GM23338 (cell line): ENCODE measurements around the gene AFAP1L2. TPM values are rescaled to one million over a fixed set of nuclear protein-coding genes. Genes with fewer than 3 reads are reported as not detected.

Source experiments
- ATAC-seq: fragments of 200-7000 bp; cut with Tn5 transposase; 3 replicates; pipeline ENCODE4 v1.9.1; 2020
- DNase-seq: peaks from one replicate; pipeline ENCODE4 v3.0.0-alpha.2; 2015; ENCODE audit warnings: low spot score
- H2AFZ ChIP-seq: fragments of 200-600 bp; sonication (generic); 2 replicates; pipeline ENCODE4 v1.8.0; 2016; ENCODE audit warnings: antibody characterized with exemption, mild to moderate bottlenecking, moderate library complexity
- H3F3A ChIP-seq: fragments of 200-600 bp; sonication (generic); replicated peaks from 2 replicates; pipeline ENCODE4 v1.8.0; 2017; ENCODE audit warnings: antibody characterized with exemption, mixed run types, low read depth
- H3K27ac ChIP-seq: fragments of 200-600 bp; sonication (generic); 2 replicates; pipeline ENCODE4 v1.6.1; 2016; ENCODE audit warnings: low read depth
- H3K27me3 ChIP-seq: fragments of 200-600 bp; sonication (generic); 2 replicates; pipeline ENCODE4 v1.8.0; 2016; ENCODE audit warnings: mild to moderate bottlenecking, mixed run types, moderate library complexity; ENCODE audit not compliant: insufficient read depth
- H3K36me3 ChIP-seq: fragments of 200-600 bp; sonication (generic); 2 replicates; pipeline ENCODE4 v1.8.0; 2016; ENCODE audit warnings: mild to moderate bottlenecking; ENCODE audit not compliant: insufficient read depth
- H3K4me1 ChIP-seq: fragments of 200-600 bp; sonication (generic); 2 replicates; pipeline ENCODE4 v1.8.0; 2016; ENCODE audit warnings: mild to moderate bottlenecking, moderate library complexity; ENCODE audit not compliant: insufficient read depth
- H3K4me2 ChIP-seq: fragments of 200-600 bp; sonication (generic); 2 replicates; pipeline ENCODE4 v1.7.1; 2017; ENCODE audit warnings: mixed run types
- H3K4me3 ChIP-seq: fragments of 200-600 bp; sonication (generic); 2 replicates; pipeline ENCODE4 v1.6.1; 2016; ENCODE audit warnings: mixed run types
- H3K79me2 ChIP-seq: fragments of 200-600 bp; sonication (generic); replicated peaks from 2 replicates; pipeline ENCODE4 v1.8.0; 2017; ENCODE audit warnings: mild to moderate bottlenecking; ENCODE audit not compliant: insufficient read depth
- H3K9me2 ChIP-seq: fragments of 200-600 bp; sonication (generic); 2 replicates; pipeline ENCODE4 v1.8.0; 2017; ENCODE audit not compliant: insufficient read depth
- H4K20me1 ChIP-seq: fragments of 200-600 bp; sonication (generic); replicated peaks from 2 replicates; pipeline ENCODE4 v1.8.0; 2017; ENCODE audit warnings: mild to moderate bottlenecking; ENCODE audit not compliant: insufficient read depth
- H3K27ac Mint-ChIP-seq: 2 replicates; pipeline ENCODE4 v1.8.0; 2020; ENCODE audit warnings: inconsistent platforms, mild to moderate bottlenecking, moderate library complexity, mixed read lengths
- H3K27me3 Mint-ChIP-seq: 3 replicates; pipeline ENCODE4 v1.8.0; 2022; ENCODE audit warnings: low read depth, mild to moderate bottlenecking, moderate library complexity, mixed read lengths, inconsistent platforms; ENCODE audit not compliant: insufficient read depth, poor library complexity
- H3K36me3 Mint-ChIP-seq: 3 replicates; pipeline ENCODE4 v1.8.0; 2021; ENCODE audit warnings: low read depth, mild to moderate bottlenecking, inconsistent platforms, moderate library complexity, mixed read lengths
- H3K4me1 Mint-ChIP-seq: 3 replicates; pipeline ENCODE4 v1.8.0; 2020; ENCODE audit warnings: mild to moderate bottlenecking, inconsistent platforms, mixed read lengths
- H3K4me3 Mint-ChIP-seq: 3 replicates; pipeline ENCODE4 v1.8.0; 2021; ENCODE audit warnings: moderate library complexity, mild to moderate bottlenecking, inconsistent platforms, mixed read lengths
- H3K9me3 Mint-ChIP-seq: 3 replicates; pipeline ENCODE4 v1.8.0; 2020; ENCODE audit warnings: moderate library complexity, mild to moderate bottlenecking, inconsistent platforms, mixed read lengths
- EZH2 ChIP-seq: fragments of 200-600 bp; sonication (generic); IDR thresholded peaks from one replicate; pipeline ENCODE4 v1.8.0; 2017; ENCODE audit warnings: antibody characterized with exemption, mild to moderate bottlenecking, low read depth; ENCODE audit not compliant: unreplicated experiment
- EZH2phosphoT487 ChIP-seq: fragments of 200-600 bp; sonication (generic); IDR thresholded peaks from one replicate; pipeline ENCODE4 v1.8.1; 2018; ENCODE audit warnings: antibody characterized with exemption; ENCODE audit not compliant: unreplicated experiment
- JUNB ChIP-seq: IDR thresholded peaks from one replicate; pipeline ENCODE4 v1.6.1; 2016; ENCODE audit warnings: antibody characterized with exemption; ENCODE audit not compliant: unreplicated experiment
- NANOG ChIP-seq: IDR thresholded peaks from 2 replicates; pipeline ENCODE4 v1.6.1; 2016; ENCODE audit warnings: antibody characterized with exemption, borderline replicate concordance
- REST ChIP-seq: IDR thresholded peaks from one replicate; pipeline ENCODE4 v1.6.1; 2018; ENCODE audit warnings: antibody characterized with exemption; ENCODE audit not compliant: unreplicated experiment
- STAT1 ChIP-seq: IDR thresholded peaks from one replicate; pipeline ENCODE4 v1.6.1; 2016; ENCODE audit warnings: antibody characterized with exemption; ENCODE audit not compliant: unreplicated experiment
- ZNF114 ChIP-seq: fragments of 250-450 bp; sonication (Bioruptor Pico); IDR thresholded peaks from 2 replicates; pipeline ENCODE4 v1.5.0; 2020; ENCODE audit warnings: mild to moderate bottlenecking, moderate library complexity
- ZNF331 ChIP-seq: fragments of 250-450 bp; sonication (Bioruptor Pico); IDR thresholded peaks from 2 replicates; pipeline ENCODE4 v1.5.0; 2020; ENCODE audit warnings: low read depth, mild to moderate bottlenecking, moderate library complexity
- polyA plus RNA-seq: library from polyadenylated mRNA; unstranded; fragments of >200 nt; fragmentation: Nextera tagmentation; extraction: Ambion mirVana; gene quantifications from 2 replicates; pipeline ENCODE4 v1.2.1, GENCODE V29; 2016
- total RNA-seq: library from RNA; depleted of rRNA; stranded (reverse); fragments of >200 nt; shearing (Covaris generic); gene quantifications from 2 replicates; pipeline ENCODE4 v1.2.3, GENCODE V29; 2014
- TF ChIP-seq, protein P1 (sequence below): IDR thresholded peaks from 2 replicates; pipeline ENCODE4 v1.6.1; 2016; ENCODE audit warnings: antibody characterized with exemption

AFAP1L2 gene
- total and polyA plus RNA-seq, 2 experiments from 2014 or later, result 2.3 to 6.5 TPM

- TF ChIP-seq, protein P1, sequence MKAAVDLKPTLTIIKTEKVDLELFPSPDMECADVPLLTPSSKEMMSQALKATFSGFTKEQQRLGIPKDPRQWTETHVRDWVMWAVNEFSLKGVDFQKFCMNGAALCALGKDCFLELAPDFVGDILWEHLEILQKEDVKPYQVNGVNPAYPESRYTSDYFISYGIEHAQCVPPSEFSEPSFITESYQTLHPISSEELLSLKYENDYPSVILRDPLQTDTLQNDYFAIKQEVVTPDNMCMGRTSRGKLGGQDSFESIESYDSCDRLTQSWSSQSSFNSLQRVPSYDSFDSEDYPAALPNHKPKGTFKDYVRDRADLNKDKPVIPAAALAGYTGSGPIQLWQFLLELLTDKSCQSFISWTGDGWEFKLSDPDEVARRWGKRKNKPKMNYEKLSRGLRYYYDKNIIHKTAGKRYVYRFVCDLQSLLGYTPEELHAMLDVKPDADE, result no peak
These were observed 146.8 kb downstream of the AFAP1L2 start (continued) for GRCh38 chr10:114257498-114257897.

DNA sequence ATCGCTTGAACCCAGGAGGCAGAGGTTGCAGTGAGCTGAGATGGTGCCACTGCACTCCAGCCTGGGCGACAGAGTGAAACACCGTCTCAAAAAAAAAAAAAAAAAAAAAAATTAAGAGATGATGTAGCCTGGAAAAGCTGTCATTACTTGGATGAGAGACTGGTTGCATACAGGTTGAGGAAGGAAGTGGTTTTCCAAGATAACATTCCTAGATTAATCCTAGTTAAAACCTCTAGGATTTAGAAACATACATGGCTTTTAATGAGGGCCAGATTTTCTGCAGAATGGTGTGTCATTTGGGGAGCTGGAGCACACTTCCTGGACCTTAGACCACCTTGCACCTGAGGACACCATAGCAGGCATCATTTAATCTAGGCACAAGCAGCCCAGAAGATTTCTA, 147.5 kb downstream of the AFAP1L2 start:
- TF ChIP-seq REST, result no peak
- no peak for TF ChIP-seq ZNF114
- no peak for TF ChIP-seq EZH2phosphoT487
- no peak for TF ChIP-seq EZH2
- no peak for TF ChIP-seq STAT1
- no peak for TF ChIP-seq NANOG
- TF ChIP-seq ZNF331, result no peak
- no peak for TF ChIP-seq JUNB

More for the DNA sequence above, 147.5 kb downstream of the AFAP1L2 start:
- H3K27ac Mint-ChIP-seq, result no peak overlapping the region
- no peak overlapping the region for H3K4me3 ChIP-seq
- no peaks in the 10 kb centered on the region for H4K20me1 ChIP-seq
- DNase-seq, result no peak
- no peaks in the 10 kb centered on the region for H3F3A ChIP-seq
- H3K9me2 ChIP-seq, result no peaks in the 10 kb centered on the region
- H3K79me2 ChIP-seq, result no peaks in the 10 kb centered on the region
- H3K9me3 Mint-ChIP-seq, result peaks cover 21% of the 10 kb centered on the region
- H2AFZ ChIP-seq, result no peak overlapping the region
- H3K4me2 ChIP-seq, result no peak overlapping the region
- peaks cover 20% of the 10 kb centered on the region for H3K27me3 Mint-ChIP-seq
- H3K4me1 Mint-ChIP-seq, result no peaks in the 10 kb centered on the region; the same call in 1 of the 3 replicates
- no peak overlapping the region for H3K27ac ChIP-seq
- H3K36me3 ChIP-seq, result no peaks in the 10 kb centered on the region
- peaks cover 6% of the 10 kb centered on the region; the same call in 1 of the 2 replicates for H3K4me1 ChIP-seq
- ATAC-seq, result no peak
- H3K4me3 Mint-ChIP-seq, result no peak overlapping the region
- no peaks in the 10 kb centered on the region for H3K27me3 ChIP-seq
- H3K36me3 Mint-ChIP-seq, result peaks cover 22% of the 10 kb centered on the region
